Adrenal gland (tissue), 5 donors: ENCODE measurements around the gene MINAR1.

Experiments
- POLR2A ChIP-seq, 2 donors: fragments of 450-650 bp; IDR thresholded peaks; one replicate each; pipeline ENCODE4 v1.6.1; 2017; ENCODE audit warnings: antibody characterized with exemption in 2 of 2, mild to moderate bottlenecking in 2 of 2, moderate library complexity in 1 of 2
- TF ChIP-seq, protein P1 (sequence below), 6 experiments: fragments of 450-650 bp in 4 of 6; fragments of 200-600 bp in 2 of 6; sonication (generic) in 1 of 6; IDR thresholded peaks; 1 replicate in 5 of 6; 2 replicates in 1 of 6; pipeline versions ENCODE4 v1.5.1 to v1.8.0; 2016 to 2021; ENCODE audit warnings: antibody characterized with exemption in 6 of 6, mild to moderate bottlenecking in 2 of 6, moderate library complexity in 1 of 6
- donor health status: DM: no; HTN: no; CAD: no.

DNA sequence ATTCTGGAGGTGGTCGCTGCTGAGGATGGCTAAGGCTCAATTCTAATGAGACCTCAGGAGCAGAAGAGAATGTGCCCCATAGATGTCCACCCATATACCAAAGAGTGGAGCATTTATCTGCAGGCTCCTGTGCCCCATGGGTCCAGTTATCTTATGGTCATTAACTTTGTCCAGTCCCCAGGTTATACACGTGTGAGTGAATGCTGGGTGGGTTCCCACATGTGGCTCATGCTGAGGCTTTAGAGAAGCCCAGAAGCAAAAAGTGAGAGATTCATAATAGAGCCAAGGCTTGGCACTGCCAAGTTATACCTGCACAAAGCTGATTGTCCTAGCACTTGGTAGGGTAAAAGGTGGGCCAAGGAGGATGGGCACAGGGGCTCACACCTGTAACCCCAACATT, 30.0 kb upstream of the MINAR1 start:
- TF ChIP-seq, protein P1, sequence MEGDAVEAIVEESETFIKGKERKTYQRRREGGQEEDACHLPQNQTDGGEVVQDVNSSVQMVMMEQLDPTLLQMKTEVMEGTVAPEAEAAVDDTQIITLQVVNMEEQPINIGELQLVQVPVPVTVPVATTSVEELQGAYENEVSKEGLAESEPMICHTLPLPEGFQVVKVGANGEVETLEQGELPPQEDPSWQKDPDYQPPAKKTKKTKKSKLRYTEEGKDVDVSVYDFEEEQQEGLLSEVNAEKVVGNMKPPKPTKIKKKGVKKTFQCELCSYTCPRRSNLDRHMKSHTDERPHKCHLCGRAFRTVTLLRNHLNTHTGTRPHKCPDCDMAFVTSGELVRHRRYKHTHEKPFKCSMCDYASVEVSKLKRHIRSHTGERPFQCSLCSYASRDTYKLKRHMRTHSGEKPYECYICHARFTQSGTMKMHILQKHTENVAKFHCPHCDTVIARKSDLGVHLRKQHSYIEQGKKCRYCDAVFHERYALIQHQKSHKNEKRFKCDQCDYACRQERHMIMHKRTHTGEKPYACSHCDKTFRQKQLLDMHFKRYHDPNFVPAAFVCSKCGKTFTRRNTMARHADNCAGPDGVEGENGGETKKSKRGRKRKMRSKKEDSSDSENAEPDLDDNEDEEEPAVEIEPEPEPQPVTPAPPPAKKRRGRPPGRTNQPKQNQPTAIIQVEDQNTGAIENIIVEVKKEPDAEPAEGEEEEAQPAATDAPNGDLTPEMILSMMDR (IDR thresholded peaks at IDR 0.05), result no peak
- no peak for TF ChIP-seq POLR2A (IDR thresholded peaks at IDR 0.05)
